ENCODE measurements around the gene PCYT2. TPM values are rescaled to one million over a fixed set of nuclear protein-coding genes. Genes with fewer than 3 reads are reported as not detected.

The PCYT2 gene
- total and polyA plus RNA-seq, 4 donors, result 31.4 to 67.4 (median 49.6) TPM

DNA sequence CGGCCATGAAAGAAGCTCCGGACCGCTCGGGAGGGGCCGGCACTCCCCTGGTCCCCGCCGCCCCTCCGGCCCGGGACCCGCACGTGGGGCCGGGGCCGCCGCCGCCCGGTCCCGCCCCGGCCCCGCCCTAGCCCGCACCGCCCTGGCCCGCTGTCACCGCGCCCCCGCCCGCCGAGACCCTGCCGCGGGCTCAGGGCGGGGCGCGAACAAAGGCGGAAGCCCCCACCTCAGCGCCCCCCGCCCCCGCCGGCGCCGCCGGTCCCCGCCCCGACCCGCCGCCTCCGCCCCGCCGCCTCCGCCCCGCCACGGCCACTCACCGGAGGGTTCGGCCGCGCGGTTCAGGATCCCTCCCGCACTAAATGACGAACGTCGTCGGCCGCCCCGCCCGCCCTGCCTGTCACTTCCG is 40.2 kb downstream of the PCYT2 start, which contains the start of gene ARHGDIA:
Gene ARHGDIA, minus strand, starts transcription at position 357 of the 406 bp plus-strand sequence. CDS start 1,407 bp downstream, outside the sequence.
- 0% methylated on average over 56 of the region's 64 CpGs for WGBS (ENCODE audit: insufficient coverage)
- Histone ChIP-seq H3K9me3 (ENCODE audit: control insufficient read depth, insufficient read depth, low read length) (no peaks in the 10 kb centered on the region), H3K27me3 (ENCODE audit: control insufficient read depth, insufficient read depth, low read length) (no peaks in the 10 kb centered on the region), H3K36me3 (ENCODE audit: control insufficient read depth, insufficient read depth, low read length) (peaks cover 46% of the 10 kb centered on the region), H3K27ac (ENCODE audit: low read depth, low read length) (peak within 1 kb of the TSS; percentile 91), H3K4me3 (ENCODE audit: low read depth, low read length) (peak within 1 kb of the TSS; percentile 86), H3K4me1 (ENCODE audit: control insufficient read depth, insufficient read depth, low read length) (peaks cover 40% of the 10 kb centered on the region)
- DNase-seq (ENCODE audit: low read depth in 4 of 6, low spot score in 6 of 6), result no peak

DNA sequence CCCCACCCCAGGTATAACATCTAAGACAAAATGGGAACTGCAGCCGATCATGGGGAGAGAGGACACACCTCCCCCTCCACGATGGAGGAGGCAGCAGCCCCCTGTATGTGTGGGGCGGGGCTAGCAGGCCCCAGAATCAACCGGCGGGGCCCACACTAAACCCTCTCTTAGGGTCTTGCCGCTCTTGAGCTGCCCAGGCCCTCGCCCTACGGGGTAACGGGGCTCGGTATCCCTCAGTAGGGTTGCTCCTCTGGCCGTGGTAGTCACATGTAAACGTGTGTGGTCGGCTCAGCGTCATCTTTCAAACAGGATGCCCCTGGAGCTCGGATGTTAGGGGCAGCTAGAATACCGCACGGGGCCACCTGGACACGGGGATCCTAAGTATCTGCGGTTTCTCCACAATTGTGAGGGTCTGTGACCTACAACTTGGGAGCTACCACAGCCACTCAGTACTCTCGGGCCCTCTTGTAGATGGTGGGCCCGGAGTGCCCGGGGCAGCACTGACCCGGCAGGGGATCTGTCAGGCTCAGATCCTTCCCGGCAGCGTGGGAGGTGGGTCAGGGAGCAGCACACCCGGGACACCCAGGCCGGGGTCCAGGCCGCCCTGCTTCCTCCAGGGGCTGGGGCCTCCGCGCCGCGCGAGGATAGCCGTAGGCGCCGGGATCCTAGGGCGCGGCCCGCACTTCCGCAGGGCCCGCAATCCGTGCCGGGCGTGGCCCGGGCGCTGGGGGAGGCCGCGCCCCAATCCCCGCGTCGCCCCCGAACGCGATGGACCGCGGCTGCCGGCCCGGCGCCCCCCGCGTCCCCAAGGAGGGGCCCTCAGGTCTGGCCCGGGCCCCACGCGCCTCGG is 40.8 kb downstream of the PCYT2 start:
- peak overlapping the region; percentile 82 for H3K27ac ChIP-seq (ENCODE audit: low read depth, low read length)
- peak overlapping the region; percentile 73 for H3K4me3 ChIP-seq (ENCODE audit: low read depth, low read length)
- no peaks in the 10 kb centered on the region for H3K27me3 ChIP-seq (ENCODE audit: control insufficient read depth, insufficient read depth, low read length)
- peaks cover 40% of the 10 kb centered on the region for H3K4me1 ChIP-seq (ENCODE audit: control insufficient read depth, insufficient read depth, low read length)
- peaks cover 52% of the 10 kb centered on the region for H3K36me3 ChIP-seq (ENCODE audit: control insufficient read depth, insufficient read depth, low read length)
- peak in 1 of 6 donors; percentile 40 for DNase-seq (ENCODE audit: low read depth in 4 of 6, low spot score in 6 of 6)
- WGBS (ENCODE audit: insufficient coverage), result under 1% methylated on average over 60 of the region's 65 CpGs
- H3K9me3 ChIP-seq (ENCODE audit: control insufficient read depth, insufficient read depth, low read length), result no peaks in the 10 kb centered on the region

DNA sequence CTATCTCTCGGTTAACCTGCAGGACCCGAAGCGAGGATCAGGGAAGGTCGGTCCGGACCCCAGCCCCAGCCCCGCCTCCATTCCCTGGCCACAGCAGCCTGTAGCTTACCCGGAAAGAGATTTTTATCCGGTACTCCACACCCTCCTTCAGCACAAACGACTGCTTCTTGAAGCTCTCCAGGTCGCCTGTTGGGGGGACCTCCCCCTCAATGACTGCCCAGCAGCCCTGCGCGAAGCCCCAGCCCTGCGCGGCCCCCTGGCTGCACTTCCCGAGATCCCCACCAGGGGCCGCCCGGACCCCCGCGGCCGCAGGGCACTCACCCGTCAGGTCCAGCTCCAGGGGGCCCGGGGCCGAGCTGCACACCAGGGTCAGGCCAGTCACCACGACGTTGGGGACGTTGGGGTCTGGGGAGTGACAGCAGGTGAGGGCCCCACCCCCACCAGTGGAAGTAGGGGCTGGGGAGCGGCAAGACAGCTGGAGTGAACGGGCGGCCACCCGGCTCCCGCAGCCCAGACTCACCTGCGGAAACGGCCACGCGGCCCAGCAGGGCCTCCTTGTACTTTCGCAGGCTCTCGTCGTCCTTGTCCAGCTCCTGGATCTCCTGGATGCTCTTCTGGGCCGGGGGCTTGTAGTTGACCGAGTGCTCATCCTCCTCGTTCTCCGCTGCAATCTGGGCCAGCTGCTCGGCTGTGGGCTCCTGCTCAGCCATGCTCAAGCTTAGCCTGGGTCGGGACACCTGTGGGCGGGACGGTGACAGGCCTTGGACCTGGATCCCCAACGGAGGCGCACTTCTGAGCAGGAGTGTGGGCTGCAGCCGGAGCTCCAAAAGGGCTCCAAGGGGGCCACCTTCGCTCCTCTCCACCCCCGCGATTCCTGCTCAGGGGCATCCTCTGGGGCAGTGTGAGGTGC is 41.7 kb downstream of the PCYT2 start:
- H3K36me3 ChIP-seq (ENCODE audit: control insufficient read depth, insufficient read depth, low read length), result peaks cover 61% of the 10 kb centered on the region
- DNase-seq (ENCODE audit: low read depth in 4 of 6, low spot score in 6 of 6), result peak in 2 of 6 donors; percentile 22 to 57
- 37% methylated on average over 51 of the region's 52 CpGs for WGBS (ENCODE audit: insufficient coverage)
- peak overlapping the region; percentile 73 for H3K4me3 ChIP-seq (ENCODE audit: low read depth, low read length)
- peaks cover 40% of the 10 kb centered on the region for H3K4me1 ChIP-seq (ENCODE audit: control insufficient read depth, insufficient read depth, low read length)
- no peaks in the 10 kb centered on the region for H3K9me3 ChIP-seq (ENCODE audit: control insufficient read depth, insufficient read depth, low read length)
- H3K27me3 ChIP-seq (ENCODE audit: control insufficient read depth, insufficient read depth, low read length), result no peaks in the 10 kb centered on the region
- H3K27ac ChIP-seq (ENCODE audit: low read depth, low read length), result peak overlapping the region; percentile 82

DNA sequence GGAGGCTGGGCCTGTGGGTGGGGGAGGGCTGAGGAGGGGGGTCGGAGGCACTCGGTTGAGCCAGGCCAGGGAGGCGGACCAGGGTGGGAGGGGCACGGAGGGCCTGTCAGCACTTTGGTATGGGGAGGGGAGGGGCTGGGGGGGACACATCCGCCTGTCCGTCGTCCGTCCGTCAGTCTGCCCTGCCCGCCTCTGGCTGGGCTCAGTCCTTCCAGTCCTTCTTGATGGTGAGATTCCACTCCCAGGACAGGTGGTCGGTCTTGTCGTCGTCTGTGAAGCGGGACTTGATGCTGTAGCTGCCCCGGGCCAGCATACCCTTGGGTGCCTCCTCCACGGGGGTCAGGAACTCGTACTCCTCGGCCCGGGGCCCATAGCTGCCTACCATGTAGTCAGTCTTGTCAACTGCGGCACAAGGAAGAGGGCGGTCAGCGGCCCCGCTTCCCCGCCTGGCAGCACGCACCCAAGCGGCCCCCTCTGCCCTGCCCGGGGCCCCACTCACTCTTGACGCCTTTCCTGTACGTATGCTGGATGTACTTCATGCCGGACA is 42.5 kb downstream of the PCYT2 start:
- Histone ChIP-seq H3K4me1 (ENCODE audit: control insufficient read depth, insufficient read depth, low read length) (peaks cover 40% of the 10 kb centered on the region), H3K4me3 (ENCODE audit: low read depth, low read length) (peak overlapping the region; percentile 17)

DNA sequence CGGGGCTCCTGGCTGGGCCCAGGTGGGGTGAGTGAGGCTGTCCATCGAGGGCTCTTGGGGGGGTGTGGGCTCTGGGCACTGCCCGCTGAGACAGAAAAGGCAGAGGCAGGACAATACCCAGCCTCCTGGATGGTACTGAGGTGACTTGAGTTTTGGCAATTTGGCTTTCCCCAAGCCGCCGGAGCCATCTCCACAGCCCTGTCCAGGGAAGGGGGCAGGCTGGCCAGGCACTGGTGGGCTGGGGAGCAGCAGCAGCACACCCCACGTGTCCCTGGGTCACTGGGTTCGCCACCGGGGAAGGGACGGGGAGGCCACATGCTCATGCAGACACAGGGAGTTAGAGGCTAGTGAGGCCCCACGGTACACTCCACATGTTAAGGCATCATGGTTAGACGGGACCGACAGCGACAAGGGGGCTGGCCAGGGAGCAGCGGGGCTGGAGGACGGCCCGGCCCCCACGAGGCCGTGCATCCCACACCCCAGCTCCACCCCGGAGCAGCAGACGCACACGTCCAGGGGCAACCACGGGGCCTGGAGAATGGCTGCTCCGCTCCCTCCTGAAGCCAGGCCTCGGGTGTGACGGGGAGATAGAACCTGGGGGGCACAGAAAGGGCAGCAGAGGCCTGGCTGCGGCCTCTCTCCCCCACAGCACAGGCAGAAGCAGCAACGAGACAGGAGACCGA is 43.1 kb downstream of the PCYT2 start:
- WGBS (ENCODE audit: insufficient coverage), result 82% methylated on average over 15 of the region's 28 CpGs
- Histone ChIP-seq H3K27ac (ENCODE audit: low read depth, low read length) (no peak overlapping the region), H3K4me3 (ENCODE audit: low read depth, low read length) (no peak overlapping the region), H3K4me1 (ENCODE audit: control insufficient read depth, insufficient read depth, low read length) (peaks cover 40% of the 10 kb centered on the region), H3K9me3 (ENCODE audit: control insufficient read depth, insufficient read depth, low read length) (no peaks in the 10 kb centered on the region), H3K27me3 (ENCODE audit: control insufficient read depth, insufficient read depth, low read length) (no peaks in the 10 kb centered on the region), H3K36me3 (ENCODE audit: control insufficient read depth, insufficient read depth, low read length) (peaks cover 65% of the 10 kb centered on the region)
- no peak for DNase-seq (ENCODE audit: low read depth in 4 of 6, low spot score in 6 of 6)

More for the DNA sequence above, 42.5 kb downstream of the PCYT2 start:
- Histone ChIP-seq H3K9me3 (ENCODE audit: control insufficient read depth, insufficient read depth, low read length) (no peaks in the 10 kb centered on the region), H3K27me3 (ENCODE audit: control insufficient read depth, insufficient read depth, low read length) (no peaks in the 10 kb centered on the region), H3K27ac (ENCODE audit: low read depth, low read length) (no peak overlapping the region), H3K36me3 (ENCODE audit: control insufficient read depth, insufficient read depth, low read length) (peaks cover 67% of the 10 kb centered on the region)
- WGBS (ENCODE audit: insufficient coverage), result 75% methylated on average over 24 of the region's 30 CpGs
- peak in 1 of 6 donors; percentile 18 for DNase-seq (ENCODE audit: low read depth in 4 of 6, low spot score in 6 of 6)

DNA sequence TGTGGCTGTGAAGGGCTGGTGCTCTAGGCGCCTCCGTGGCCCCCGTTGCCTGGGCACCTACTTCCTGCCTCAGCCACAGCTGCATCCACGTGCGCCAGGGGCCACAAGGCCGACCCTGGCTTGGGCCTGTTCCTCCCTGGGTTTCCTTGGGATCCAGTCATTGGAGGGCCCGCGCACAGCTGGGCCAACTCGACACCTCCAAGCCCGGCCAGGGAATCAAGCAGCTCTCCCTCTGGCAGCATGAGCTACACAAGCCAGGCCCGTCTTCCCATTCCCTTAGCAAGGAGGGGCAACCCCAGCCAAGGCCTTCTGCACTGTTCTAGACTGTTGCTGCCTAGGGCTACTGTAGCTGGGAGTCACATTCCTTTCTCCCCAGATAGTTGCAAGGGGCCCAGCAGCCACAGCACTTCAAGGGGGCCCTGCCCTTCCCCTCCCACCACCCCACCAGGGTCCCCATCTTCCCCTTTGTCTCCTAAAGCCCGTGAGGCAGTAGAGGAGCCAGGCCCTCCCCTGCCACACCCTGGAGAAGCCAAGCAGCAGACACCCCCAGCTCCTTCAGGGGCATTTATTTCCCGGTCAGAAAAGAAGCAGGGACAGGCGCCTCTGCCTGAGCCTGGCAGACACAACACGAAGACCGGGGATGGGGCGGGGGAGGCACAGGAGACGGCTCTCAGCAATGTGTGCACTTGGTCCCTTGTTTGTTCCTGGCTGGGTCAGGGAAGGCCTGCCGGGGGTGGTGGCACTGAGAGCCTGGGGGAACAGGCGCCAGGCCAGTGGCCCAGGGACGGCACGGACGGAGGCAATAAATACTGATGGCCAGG is 43.8 kb downstream of the PCYT2 start:
- peak in 1 of 6 donors; percentile 15 for DNase-seq (ENCODE audit: low read depth in 4 of 6, low spot score in 6 of 6)
- Histone ChIP-seq H3K27me3 (ENCODE audit: control insufficient read depth, insufficient read depth, low read length) (no peaks in the 10 kb centered on the region), H3K4me3 (ENCODE audit: low read depth, low read length) (no peak overlapping the region), H3K4me1 (ENCODE audit: control insufficient read depth, insufficient read depth, low read length) (peaks cover 39% of the 10 kb centered on the region), H3K9me3 (ENCODE audit: control insufficient read depth, insufficient read depth, low read length) (no peaks in the 10 kb centered on the region), H3K27ac (ENCODE audit: low read depth, low read length) (no peak overlapping the region), H3K36me3 (ENCODE audit: control insufficient read depth, insufficient read depth, low read length) (peaks cover 65% of the 10 kb centered on the region)
- WGBS (ENCODE audit: insufficient coverage), result 61% methylated on average over 23 of the region's 23 CpGs

DNA sequence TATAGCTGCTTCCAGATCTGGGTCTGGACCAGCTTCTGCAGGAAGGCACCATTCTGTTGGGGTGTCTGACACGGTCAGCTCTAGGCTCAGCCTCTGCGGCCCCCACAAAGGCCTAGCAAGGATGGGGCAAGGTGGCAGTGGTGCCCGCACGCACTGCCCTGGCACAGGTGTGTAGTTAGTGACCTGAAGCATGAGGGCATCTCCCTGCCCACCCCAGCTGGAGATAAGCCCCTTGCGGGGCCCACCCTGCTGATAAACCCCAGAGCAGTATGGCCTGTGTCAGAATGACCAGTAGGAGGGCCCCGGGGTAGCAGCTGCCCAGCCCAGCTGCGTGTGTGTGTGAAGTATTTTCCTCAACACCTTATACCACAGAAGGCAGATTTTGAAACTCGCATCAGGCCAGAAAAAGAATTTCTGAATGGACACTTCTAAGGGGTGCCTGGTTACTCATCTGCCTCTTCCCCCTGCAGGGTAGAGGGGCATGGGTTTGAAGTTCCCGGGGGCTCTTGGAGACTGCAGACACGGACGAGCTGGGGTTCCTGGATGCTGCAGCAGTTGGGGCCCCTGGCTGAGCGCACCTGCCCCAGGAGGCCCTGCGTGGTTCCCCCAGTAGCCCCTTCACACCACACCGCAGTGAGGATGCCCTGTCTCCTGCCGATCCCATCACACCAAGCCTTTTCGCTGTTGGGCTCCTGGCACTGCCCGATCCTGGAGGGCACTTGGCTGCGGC is 44.6 kb downstream of the PCYT2 start:
- H3K4me3 ChIP-seq (ENCODE audit: low read depth, low read length), result no peak overlapping the region
- no peak for DNase-seq (ENCODE audit: low read depth in 4 of 6, low spot score in 6 of 6)
- WGBS (ENCODE audit: insufficient coverage), result 87% methylated on average over 10 of the region's 18 CpGs
- H3K36me3 ChIP-seq (ENCODE audit: control insufficient read depth, insufficient read depth, low read length), result peaks cover 65% of the 10 kb centered on the region
- H3K4me1 ChIP-seq (ENCODE audit: control insufficient read depth, insufficient read depth, low read length), result peaks cover 39% of the 10 kb centered on the region
- no peaks in the 10 kb centered on the region for H3K27me3 ChIP-seq (ENCODE audit: control insufficient read depth, insufficient read depth, low read length)
- no peaks in the 10 kb centered on the region for H3K9me3 ChIP-seq (ENCODE audit: control insufficient read depth, insufficient read depth, low read length)
- H3K27ac ChIP-seq (ENCODE audit: low read depth, low read length), result no peak overlapping the region

DNA sequence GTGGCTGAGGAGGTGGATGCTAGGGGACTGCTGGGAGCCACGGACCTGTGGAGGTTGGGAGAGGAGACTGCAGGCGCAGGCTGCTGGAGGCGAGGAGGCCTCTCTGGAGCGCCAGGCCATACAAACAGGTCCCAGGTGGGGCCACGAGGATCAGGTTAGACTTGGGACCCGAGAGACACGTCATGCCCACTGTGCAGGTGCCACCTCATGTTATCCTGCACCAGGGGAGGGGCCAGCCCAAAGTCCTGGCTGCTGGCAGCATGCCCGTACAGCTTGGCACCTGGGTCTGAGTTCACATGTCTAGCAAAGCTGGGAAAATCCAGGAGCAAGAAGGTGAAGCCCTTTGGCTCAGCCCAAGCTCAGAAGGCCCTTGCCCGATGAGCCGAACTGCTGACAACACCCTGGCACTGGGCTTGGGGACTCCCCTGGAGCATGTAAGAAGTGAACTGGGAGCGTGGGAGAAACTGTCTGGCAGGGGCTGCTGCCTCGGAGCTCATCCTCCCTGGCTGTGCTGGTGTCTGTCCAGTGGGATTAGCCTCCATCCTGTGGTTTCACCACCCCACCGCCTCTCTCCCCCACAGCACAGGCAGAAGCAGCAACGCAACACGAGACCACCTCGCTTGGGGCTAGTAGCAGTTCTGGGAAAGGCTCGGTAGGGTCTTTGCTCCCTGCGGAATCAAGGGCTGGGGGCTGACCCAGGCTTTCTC is 45.3 kb downstream of the PCYT2 start:
- Histone ChIP-seq H3K9me3 (ENCODE audit: control insufficient read depth, insufficient read depth, low read length) (no peaks in the 10 kb centered on the region), H3K27ac (ENCODE audit: low read depth, low read length) (no peak overlapping the region), H3K27me3 (ENCODE audit: control insufficient read depth, insufficient read depth, low read length) (no peaks in the 10 kb centered on the region), H3K4me3 (ENCODE audit: low read depth, low read length) (no peak overlapping the region), H3K4me1 (ENCODE audit: control insufficient read depth, insufficient read depth, low read length) (peaks cover 43% of the 10 kb centered on the region), H3K36me3 (ENCODE audit: control insufficient read depth, insufficient read depth, low read length) (peaks cover 65% of the 10 kb centered on the region)
- no peak for DNase-seq (ENCODE audit: low read depth in 4 of 6, low spot score in 6 of 6)
- 90% methylated on average over 18 of the region's 18 CpGs for WGBS (ENCODE audit: insufficient coverage)

Measured in spinal cord (tissue), 10 donors.